CD14-positive monocyte (primary cell): Measurements from ENCODE around the gene ST7. TPM values are rescaled to one million over a fixed set of nuclear protein-coding genes. Genes with fewer than 3 reads are reported as not detected.

ENCODE experiments used
- DNase-seq, 3 donors: peaks; one replicate each; pipeline ENCODE4 v3.0.0-alpha.2; 2011 to 2022
- H2AFZ ChIP-seq: 2 replicates; pipeline ENCODE4 v1.6.0; 2012; ENCODE audit warnings: mild to moderate bottlenecking, low read depth, low read length, inconsistent platforms; ENCODE audit not compliant: insufficient read depth, poor library complexity, severe bottlenecking
- H3K27ac ChIP-seq, 2 donors: 1 replicate in 1 of 2; 2 replicates in 1 of 2; pipeline ENCODE4 v1.5.1; 2012 to 2013; ENCODE audit warnings: low read length in 2 of 2, control low read depth in 1 of 2, inconsistent platforms in 1 of 2, low read depth in 1 of 2, mild to moderate bottlenecking in 1 of 2
- H3K27me3 ChIP-seq, 2 donors: one replicate each; pipeline versions ENCODE4 v1.6.0 to v1.6.1; 2011 to 2013; ENCODE audit warnings: low read length in 2 of 2; ENCODE audit not compliant: control insufficient read depth in 2 of 2, insufficient read depth in 2 of 2
- H3K36me3 ChIP-seq, 2 donors: replicated peaks in 1 of 2; 1 replicate in 1 of 2; 2 replicates in 1 of 2; pipeline versions ENCODE4 v1.5.1 to v1.6.1; 2012 to 2013; ENCODE audit warnings: low read length in 2 of 2, control low read depth in 1 of 2, inconsistent platforms in 1 of 2, mild to moderate bottlenecking in 1 of 2; ENCODE audit not compliant: insufficient read depth in 2 of 2, control insufficient read depth in 1 of 2
- H3K4me1 ChIP-seq, 2 donors: 1 replicate in 1 of 2; 2 replicates in 1 of 2; pipeline versions ENCODE4 v1.5.1 to v1.6.1; 2012 to 2013; ENCODE audit warnings: low read length in 2 of 2, control low read depth in 1 of 2, inconsistent platforms in 1 of 2, mild to moderate bottlenecking in 1 of 2, moderate library complexity in 1 of 2; ENCODE audit not compliant: insufficient read depth in 2 of 2, control insufficient read depth in 1 of 2
- H3K4me2 ChIP-seq: replicated peaks from 2 replicates; pipeline ENCODE3; 2012; ENCODE audit warnings: low read length, moderate library complexity, mild to moderate bottlenecking; ENCODE audit not compliant: poor library complexity, severe bottlenecking; ENCODE audit errors: extremely low read depth
- H3K4me3 ChIP-seq, 3 experiments: fragments of 200-600 bp in 1 of 3; sonication (generic) in 1 of 3; replicated peaks in 1 of 3; 1 replicate in 2 of 3; 2 replicates in 1 of 3; pipeline ENCODE4 v1.5.1; 2011 to 2013; ENCODE audit warnings: low read length in 3 of 3, mild to moderate bottlenecking in 3 of 3, control low read depth in 2 of 3, low read depth in 2 of 3, inconsistent platforms in 1 of 3, moderate library complexity in 1 of 3
- H3K79me2 ChIP-seq: 2 replicates; pipeline ENCODE4 v1.6.0; 2012; ENCODE audit warnings: mild to moderate bottlenecking, control low read depth, inconsistent platforms, low read length, moderate library complexity; ENCODE audit not compliant: insufficient read depth
- H3K9ac ChIP-seq: 2 replicates; pipeline ENCODE4 v1.6.0; 2017; ENCODE audit warnings: low read length, mild to moderate bottlenecking; ENCODE audit not compliant: insufficient read depth, poor library complexity, severe bottlenecking
- H3K9me3 ChIP-seq, 2 donors: replicated peaks in 1 of 2; 1 replicate in 1 of 2; 2 replicates in 1 of 2; pipeline versions ENCODE4 v1.5.1 to v1.6.1; 2012 to 2013; ENCODE audit warnings: low read length in 2 of 2, control low read depth in 1 of 2; ENCODE audit not compliant: control insufficient read depth in 1 of 2, insufficient read depth in 1 of 2
- H4K20me1 ChIP-seq: 2 replicates; pipeline ENCODE4 v1.6.0; 2012; ENCODE audit warnings: mild to moderate bottlenecking, low read length, control low read depth, moderate library complexity; ENCODE audit not compliant: insufficient read depth
- H3K27ac Mint-ChIP-seq, 7 donors: one replicate each; pipeline ENCODE4 v1.8.0; 2020; ENCODE audit warnings: mild to moderate bottlenecking in 7 of 7, mixed read lengths in 7 of 7, moderate library complexity in 6 of 7, inconsistent platforms in 2 of 7
- H3K27me3 Mint-ChIP-seq, 3 donors: one replicate each; pipeline ENCODE4 v1.8.0; 2021 to 2022; ENCODE audit warnings: low read depth in 3 of 3, mild to moderate bottlenecking in 3 of 3, mixed read lengths in 3 of 3, moderate library complexity in 3 of 3, inconsistent platforms in 1 of 3
- H3K36me3 Mint-ChIP-seq, 2 donors: one replicate each; pipeline ENCODE4 v1.8.0; 2020; ENCODE audit warnings: mixed read lengths in 2 of 2, inconsistent platforms in 1 of 2, mild to moderate bottlenecking in 1 of 2
- H3K4me1 Mint-ChIP-seq: one replicate; pipeline ENCODE4 v1.8.0; 2020; ENCODE audit warnings: mild to moderate bottlenecking, mixed read lengths
- H3K4me3 Mint-ChIP-seq, 2 donors: one replicate each; pipeline ENCODE4 v1.8.0; 2020; ENCODE audit warnings: mild to moderate bottlenecking in 2 of 2, mixed read lengths in 2 of 2, moderate library complexity in 1 of 2
- H3K9me3 Mint-ChIP-seq, 7 donors: one replicate each; pipeline ENCODE4 v1.8.0; 2020 to 2022; ENCODE audit warnings: mixed read lengths in 7 of 7, mild to moderate bottlenecking in 6 of 7, moderate library complexity in 6 of 7, inconsistent platforms in 2 of 7
- CTCF ChIP-seq: fragments of 200-600 bp; IDR thresholded peaks from one replicate; pipeline ENCODE4 v1.8.0; 2022; ENCODE audit warnings: antibody characterized with exemption, mild to moderate bottlenecking
- WGBS: methylation state at CpG from one replicate; pipeline ENCODE4 v1.1.5; 2013; ENCODE audit warnings: missing lambda C conversion rate; ENCODE audit not compliant: insufficient coverage; 5-methylcytosine and 5-hydroxymethylcytosine counted together
- intact Hi-C, 2 donors: fragments of 100-400 bp; cut with micrococcal nuclease; formaldehyde crosslinking; loops; one replicate each; pipeline versions ENCODE4 v1.15.0 to v1.15.1; 2023
- polyA plus RNA-seq, 3 donors: library from polyadenylated mRNA; depleted of rRNA in 1 of 3; unstranded in 2 of 3; stranded (reverse) in 1 of 3; fragments of 300-500 nt in 2 of 3; fragments of >200 nt in 1 of 3; fragmentation: Illumina TruSeq in 2 of 3; gene quantifications; 1 replicate in 2 of 3; 2 replicates in 1 of 3; pipeline ENCODE4 v1.2.3, GENCODE V29; 2012 to 2021

ST7 gene
- polyA plus RNA-seq, 3 donors: 3.6 to 5.5 (median 4.1) TPM

GRCh38 chr7:117238472-117238871 lies 285.2 kb downstream of the ST7 start:
- no peak overlapping the region for H3K4me3 Mint-ChIP-seq
- H3K4me3 ChIP-seq: no peak overlapping the region
- no peak overlapping the region for H3K9ac ChIP-seq
- TF ChIP-seq CTCF: no peak
- no peaks in the 10 kb centered on the region for H3K36me3 ChIP-seq
- no peak overlapping the region for H3K27ac Mint-ChIP-seq
- H3K4me1 ChIP-seq: no peaks in the 10 kb centered on the region
- no peak overlapping the region for H3K27ac ChIP-seq
- H3K27me3 ChIP-seq: no peaks in the 10 kb centered on the region
- H3K27me3 Mint-ChIP-seq: peaks cover 0 to 8% (median 2%) of the 10 kb centered on the region in 3 donors
- intact Hi-C loops: no loop called here
- H3K4me1 Mint-ChIP-seq: no peaks in the 10 kb centered on the region
- peaks cover 0 to 4% (median 2%) of the 10 kb centered on the region in 7 donors for H3K9me3 Mint-ChIP-seq
- DNase-seq: no peak
- 90% methylated on average over 3 of the region's 7 CpGs for WGBS
- no peak overlapping the region for H3K4me2 ChIP-seq
- no peaks in the 10 kb centered on the region for H3K36me3 Mint-ChIP-seq
- no peaks in the 10 kb centered on the region for H3K79me2 ChIP-seq
- H2AFZ ChIP-seq: no peak overlapping the region
- no peaks in the 10 kb centered on the region for H4K20me1 ChIP-seq
- no peaks in the 10 kb centered on the region for H3K9me3 ChIP-seq

DNA sequence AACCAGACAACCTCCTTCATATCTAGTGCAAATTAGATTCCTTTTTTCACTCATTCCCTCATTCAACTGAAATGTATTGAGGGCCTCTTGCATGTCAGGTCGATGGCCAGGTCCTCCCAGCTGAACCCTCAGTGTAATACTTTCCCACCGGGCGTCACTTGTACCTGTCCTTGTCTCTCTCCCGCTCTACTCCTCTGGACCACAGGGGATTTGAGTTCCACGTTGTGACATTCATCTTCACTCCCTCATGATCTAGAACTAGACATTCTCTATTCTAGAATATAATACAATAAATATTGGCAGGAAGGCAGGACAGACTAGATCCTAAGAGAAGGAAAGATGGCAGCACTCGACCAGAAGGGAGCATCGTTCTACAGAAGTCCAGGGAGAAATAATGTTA lies 285.6 kb downstream of the ST7 start:
- Histone ChIP-seq H3K4me2 (no peak overlapping the region), H3K36me3 (no peaks in the 10 kb centered on the region), H3K27me3 (no peaks in the 10 kb centered on the region), H2AFZ (no peak overlapping the region), H3K9me3 (no peaks in the 10 kb centered on the region), H3K9ac (no peak overlapping the region), H3K79me2 (no peaks in the 10 kb centered on the region), H3K4me1 (no peaks in the 10 kb centered on the region), H4K20me1 (no peaks in the 10 kb centered on the region), H3K27ac (no peak overlapping the region), H3K4me3 (no peak overlapping the region)
- Mint-ChIP-seq H3K27ac (no peak overlapping the region), H3K27me3 (peaks cover 0 to 8% (median 2%) of the 10 kb centered on the region in 3 donors), H3K4me1 (no peaks in the 10 kb centered on the region), H3K9me3 (peaks cover 0 to 7% (median 0%) of the 10 kb centered on the region in 7 donors), H3K4me3 (no peak overlapping the region), H3K36me3 (no peaks in the 10 kb centered on the region)
- intact Hi-C loops: no loop called here
- DNase-seq: no peak
- no peak for TF ChIP-seq CTCF
- 86% methylated on average over 1 of the region's 7 CpGs for WGBS
